Astrocyte (in vitro differentiated cells and primary cell): ENCODE measurements around the gene DERL3. TPM values are rescaled to one million over a fixed set of nuclear protein-coding genes. Genes with fewer than 3 reads are reported as not detected.
A peak's percentile ranks its signal among the peaks of the same experiment; 100 is the strongest.

Source experiments
- DNase-seq: peaks from one replicate; pipeline ENCODE4 v3.0.0-alpha.2; 2010; ENCODE audit warnings: low read depth
- FAIRE-seq: peaks from 2 replicates; lab custom pipeline; 2011; peaks lifted over from hg19 to GRCh38; lab: Jason Lieb, UNC
- H2AFZ ChIP-seq: 2 replicates; pipeline ENCODE4 v1.6.0; 2012; ENCODE audit warnings: low read depth, low read length, inconsistent platforms
- H3K27ac ChIP-seq: 2 replicates; pipeline ENCODE4 v1.5.1; 2011; ENCODE audit warnings: low read depth, low read length, inconsistent platforms
- H3K27me3 ChIP-seq: 2 replicates; pipeline ENCODE4 v1.6.0; 2011; ENCODE audit warnings: low read length, inconsistent platforms; ENCODE audit not compliant: insufficient read depth
- H3K36me3 ChIP-seq: 2 replicates; pipeline ENCODE4 v1.5.1; 2011; ENCODE audit warnings: low read length, inconsistent platforms; ENCODE audit not compliant: insufficient read depth
- H3K4me1 ChIP-seq: 2 replicates; pipeline ENCODE4 v1.5.1; 2011; ENCODE audit warnings: low read length, inconsistent platforms; ENCODE audit not compliant: insufficient read depth
- H3K4me2 ChIP-seq: 2 replicates; pipeline ENCODE4 v1.6.0; 2012; ENCODE audit warnings: low read length, inconsistent platforms
- H3K4me3 ChIP-seq: 2 replicates; pipeline ENCODE4 v1.5.1; 2011; ENCODE audit warnings: low read depth, mild to moderate bottlenecking, low read length, inconsistent platforms; ENCODE audit not compliant: insufficient read depth
- H3K79me2 ChIP-seq: 2 replicates; pipeline ENCODE4 v1.6.0; 2012; ENCODE audit warnings: mild to moderate bottlenecking, low read length, inconsistent platforms; ENCODE audit not compliant: insufficient read depth
- H3K9ac ChIP-seq: 2 replicates; pipeline ENCODE4 v1.6.0; 2012; ENCODE audit warnings: mild to moderate bottlenecking, low read length, inconsistent platforms
- H3K9me3 ChIP-seq: 2 replicates; pipeline ENCODE4 v1.5.1; 2012; ENCODE audit warnings: low read depth, mild to moderate bottlenecking, low read length, inconsistent platforms; ENCODE audit not compliant: insufficient read depth
- H4K20me1 ChIP-seq: 2 replicates; pipeline ENCODE4 v1.6.0; 2012; ENCODE audit warnings: low read length, inconsistent platforms; ENCODE audit not compliant: insufficient read depth
- H3K27ac Mint-ChIP-seq: one replicate; pipeline ENCODE4 v1.8.0; 2021; ENCODE audit warnings: mild to moderate bottlenecking, mixed read lengths; ENCODE audit not compliant: unreplicated experiment
- H3K27me3 Mint-ChIP-seq: one replicate; pipeline ENCODE4 v1.8.0; 2021; ENCODE audit warnings: low read depth, mixed read lengths; ENCODE audit not compliant: unreplicated experiment
- H3K36me3 Mint-ChIP-seq: one replicate; pipeline ENCODE4 v1.8.0; 2021; ENCODE audit warnings: low read depth, mixed read lengths; ENCODE audit not compliant: unreplicated experiment
- H3K4me1 Mint-ChIP-seq: one replicate; pipeline ENCODE4 v1.8.0; 2021; ENCODE audit warnings: low read depth, mixed read lengths; ENCODE audit not compliant: unreplicated experiment
- H3K4me3 Mint-ChIP-seq: one replicate; pipeline ENCODE4 v1.8.0; 2021; ENCODE audit warnings: mild to moderate bottlenecking, moderate library complexity, mixed read lengths; ENCODE audit not compliant: unreplicated experiment
- H3K9me3 Mint-ChIP-seq: one replicate; pipeline ENCODE4 v1.8.0; 2021; ENCODE audit warnings: mild to moderate bottlenecking, mixed read lengths; ENCODE audit not compliant: unreplicated experiment
- EZH2 ChIP-seq: IDR thresholded peaks from 2 replicates; pipeline ENCODE4 v1.6.1; 2012; ENCODE audit warnings: mild to moderate bottlenecking, low read length, inconsistent platforms; ENCODE audit not compliant: insufficient read depth
- total RNA-seq: library from RNA; stranded (reverse); gene quantifications from 2 replicates; pipeline ENCODE4 v1.2.1, GENCODE V29; 2021
- TF ChIP-seq, protein P1 (sequence below): IDR thresholded peaks from 2 replicates; pipeline ENCODE4 v1.5.1; 2011; ENCODE audit warnings: low read depth, mild to moderate bottlenecking, inconsistent platforms, low read length, moderate library complexity; ENCODE audit not compliant: insufficient read depth

The DERL3 gene
- total RNA-seq, 1 donor from 2014 or later = 0.82 TPM

DNA sequence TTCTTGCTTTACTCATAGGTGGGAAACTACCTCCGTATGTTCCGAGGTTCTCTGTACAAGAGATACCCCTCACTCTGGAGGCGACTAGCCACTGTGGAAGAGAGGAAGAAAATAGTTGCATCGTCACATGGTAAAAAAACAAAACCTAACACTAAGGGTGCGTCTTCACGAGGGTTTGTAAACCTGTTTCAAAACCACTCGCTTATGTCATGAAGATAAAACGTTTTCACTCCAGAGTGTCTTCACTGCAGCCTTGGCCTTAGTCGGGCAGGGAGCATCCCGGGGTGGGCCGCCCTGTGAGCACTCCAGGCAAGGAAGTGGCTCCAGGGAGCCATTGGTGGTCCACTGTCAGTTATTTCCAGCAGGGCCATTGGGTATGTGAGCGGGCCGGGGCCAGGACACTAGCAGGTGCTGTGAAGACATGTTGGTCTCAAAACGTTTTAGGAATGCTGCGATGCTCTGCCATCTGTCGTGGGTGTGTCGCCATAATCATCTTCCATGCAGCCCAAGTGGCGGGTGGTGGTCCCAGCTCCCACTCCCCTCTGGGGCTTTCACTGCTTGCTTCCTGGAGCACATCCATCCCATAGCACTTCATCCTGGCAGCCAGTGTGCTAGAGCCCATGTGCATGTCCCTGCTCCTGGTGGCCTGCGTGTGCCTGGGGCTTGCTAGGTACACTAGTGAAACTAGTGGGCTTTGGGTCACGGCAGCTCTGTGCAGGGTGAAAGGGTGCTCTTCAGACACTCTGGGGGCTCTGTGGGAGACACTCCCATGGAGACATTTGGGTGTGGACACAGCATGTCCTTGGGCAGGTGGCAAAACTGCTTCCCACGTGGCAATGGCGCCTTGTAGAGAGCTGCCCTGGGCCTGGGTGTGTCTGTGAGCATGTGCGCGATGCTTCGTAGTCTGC, 46.8 kb downstream of the DERL3 start:
- Histone ChIP-seq H3K9me3 (no peaks in the 10 kb centered on the region), H2AFZ (no peak overlapping the region), H3K4me3 (no peak overlapping the region), H3K9ac (no peak overlapping the region), H3K36me3 (peaks cover 23% of the 10 kb centered on the region), H3K4me2 (no peak overlapping the region), H3K27me3 (no peaks in the 10 kb centered on the region), H3K79me2 (peaks cover 63% of the 10 kb centered on the region), H3K27ac (no peak overlapping the region), H3K4me1 (peaks cover 3% of the 10 kb centered on the region), H4K20me1 (peaks cover 73% of the 10 kb centered on the region)
- no peak overlapping the region for H3K4me3 Mint-ChIP-seq
- FAIRE-seq = no peak
- H3K36me3 Mint-ChIP-seq = peaks cover 4% of the 10 kb centered on the region
- peaks cover 9% of the 10 kb centered on the region for H3K4me1 Mint-ChIP-seq
- no peak overlapping the region for H3K27ac Mint-ChIP-seq
- TF ChIP-seq, protein P1, sequence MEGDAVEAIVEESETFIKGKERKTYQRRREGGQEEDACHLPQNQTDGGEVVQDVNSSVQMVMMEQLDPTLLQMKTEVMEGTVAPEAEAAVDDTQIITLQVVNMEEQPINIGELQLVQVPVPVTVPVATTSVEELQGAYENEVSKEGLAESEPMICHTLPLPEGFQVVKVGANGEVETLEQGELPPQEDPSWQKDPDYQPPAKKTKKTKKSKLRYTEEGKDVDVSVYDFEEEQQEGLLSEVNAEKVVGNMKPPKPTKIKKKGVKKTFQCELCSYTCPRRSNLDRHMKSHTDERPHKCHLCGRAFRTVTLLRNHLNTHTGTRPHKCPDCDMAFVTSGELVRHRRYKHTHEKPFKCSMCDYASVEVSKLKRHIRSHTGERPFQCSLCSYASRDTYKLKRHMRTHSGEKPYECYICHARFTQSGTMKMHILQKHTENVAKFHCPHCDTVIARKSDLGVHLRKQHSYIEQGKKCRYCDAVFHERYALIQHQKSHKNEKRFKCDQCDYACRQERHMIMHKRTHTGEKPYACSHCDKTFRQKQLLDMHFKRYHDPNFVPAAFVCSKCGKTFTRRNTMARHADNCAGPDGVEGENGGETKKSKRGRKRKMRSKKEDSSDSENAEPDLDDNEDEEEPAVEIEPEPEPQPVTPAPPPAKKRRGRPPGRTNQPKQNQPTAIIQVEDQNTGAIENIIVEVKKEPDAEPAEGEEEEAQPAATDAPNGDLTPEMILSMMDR = no peak
- TF ChIP-seq EZH2 = no peak
- no peak for DNase-seq
- H3K27me3 Mint-ChIP-seq = no peaks in the 10 kb centered on the region
- H3K9me3 Mint-ChIP-seq = no peaks in the 10 kb centered on the region

DNA sequence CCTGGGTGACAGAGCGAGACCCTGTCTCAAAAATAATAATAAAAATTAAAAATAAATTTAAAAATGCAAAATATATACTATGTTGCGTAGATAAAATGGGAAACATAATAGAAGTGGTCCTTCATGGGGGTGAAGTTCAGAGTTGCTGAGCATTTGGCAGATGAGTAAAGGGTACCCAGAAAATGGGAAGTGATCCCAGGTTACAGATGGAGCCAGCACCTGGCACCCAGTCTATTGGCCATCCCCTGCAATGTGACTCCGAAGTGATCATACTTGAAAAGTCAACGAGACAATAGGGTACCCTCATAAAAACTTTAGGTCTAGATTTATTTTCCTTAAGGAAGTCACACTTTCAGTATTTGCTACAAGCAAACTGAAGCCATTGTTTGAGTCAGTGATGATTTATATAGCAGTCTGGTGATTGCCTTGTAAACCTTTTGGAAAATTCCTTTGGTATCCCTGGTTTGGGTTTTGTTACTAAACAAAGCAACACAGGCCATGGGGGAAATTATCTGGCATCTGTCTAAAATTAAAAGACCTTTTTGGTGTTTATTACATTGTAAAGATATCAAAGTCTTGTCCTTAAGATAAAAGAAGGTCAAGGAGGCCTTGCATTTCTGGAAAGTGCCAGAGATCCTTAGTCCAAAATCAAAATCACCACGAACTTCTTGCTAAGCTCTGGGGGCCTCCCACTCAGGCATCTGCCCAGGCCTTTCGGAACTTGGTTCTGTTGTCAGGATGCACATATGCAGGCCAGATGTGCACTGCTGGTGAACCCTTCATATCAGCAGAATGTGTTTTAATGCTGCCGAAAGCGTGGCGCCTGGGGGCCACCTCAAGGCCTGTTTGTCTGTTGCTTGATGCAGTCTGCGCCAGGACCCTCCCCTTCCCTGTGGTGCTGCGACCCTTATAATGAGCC, 47.7 kb downstream of the DERL3 start:
- H3K27ac ChIP-seq = no peak overlapping the region
- no peaks in the 10 kb centered on the region for H3K27me3 ChIP-seq
- no peak overlapping the region for H3K27ac Mint-ChIP-seq
- H3K36me3 ChIP-seq = peaks cover 18% of the 10 kb centered on the region
- H3K4me1 Mint-ChIP-seq = peaks cover 15% of the 10 kb centered on the region
- no peaks in the 10 kb centered on the region for H3K27me3 Mint-ChIP-seq
- H3K36me3 Mint-ChIP-seq = no peaks in the 10 kb centered on the region
- H3K9ac ChIP-seq = no peak overlapping the region
- H3K9me3 ChIP-seq = no peaks in the 10 kb centered on the region
- H3K4me3 Mint-ChIP-seq = no peak overlapping the region
- H3K9me3 Mint-ChIP-seq = no peaks in the 10 kb centered on the region
- peaks cover 9% of the 10 kb centered on the region for H3K4me1 ChIP-seq
- TF ChIP-seq, protein P1 = no peak
- no peak for TF ChIP-seq EZH2
- peaks cover 63% of the 10 kb centered on the region for H3K79me2 ChIP-seq
- H2AFZ ChIP-seq = no peak overlapping the region
- FAIRE-seq (no peak), DNase-seq (peak; percentile 33)
- H4K20me1 ChIP-seq = peaks cover 66% of the 10 kb centered on the region
- no peak overlapping the region for H3K4me2 ChIP-seq
- H3K4me3 ChIP-seq = no peak overlapping the region
